ENCODE data around the gene KRTAP1-3. TPM values are rescaled to one million over a fixed set of nuclear protein-coding genes. Genes with fewer than 3 reads are reported as not detected.

The KRTAP1-3 gene
- total and polyA plus RNA-seq, 2 of the 4 experiments (the other 2 are of a cell fraction) = not detected

- Histone ChIP-seq H2AK9ac (replicated peaks; ENCODE audit: low read depth, low read length, poor library complexity) (no peak overlapping the region), H4K5ac (ENCODE audit: low read depth, low read length) (no peak overlapping the region), H3K14ac (replicated peaks; ENCODE audit: low read depth, low read length) (no peak overlapping the region), H4K8ac (ENCODE audit: low read depth in 2 of 2, low read length in 2 of 2) (peak overlapping the region in 1 of 2 experiments; percentile 34; a peak in 2 of 4 replicates), H2BK20ac (ENCODE audit: low read depth, low read length) (no peak overlapping the region), H4K20me1 (ENCODE audit: insufficient read depth, low read length) (no peaks in the 10 kb centered on the region), H3K79me1 (ENCODE audit: low read depth in 1 of 2, low read length in 2 of 2) (no peaks in the 10 kb centered on the region), H3K4me2 (ENCODE audit: low read depth, low read length) (no peak overlapping the region), H3K56ac (ENCODE audit: extremely low read depth, insufficient read depth, low read length) (no peak overlapping the region), H3K9ac (ENCODE audit: low read depth, low read length) (no peak overlapping the region), H3K36me3 (ENCODE audit: control insufficient read depth, insufficient read depth, low read length) (no peaks in the 10 kb centered on the region), H2BK5ac (ENCODE audit: low read depth, low read length, poor library complexity, severe bottlenecking) (no peak overlapping the region), H3K4me3 (ENCODE audit: insufficient read depth, low read depth, low read length) (no peak overlapping the region), H3K4ac (ENCODE audit: low read depth, low read length) (no peak overlapping the region), H3K27me3 (ENCODE audit: control insufficient read depth, insufficient read depth, low read length) (no peaks in the 10 kb centered on the region; the same call in 1 of the 2 replicates), H2AFZ (replicated peaks; ENCODE audit: low read length, poor library complexity) (no peak overlapping the region), H3K9me1 (ENCODE audit: insufficient read depth, low read length) (no peaks in the 10 kb centered on the region; the same call in 1 of the 2 replicates), H3K18ac (ENCODE audit: low read depth, low read length) (no peak overlapping the region), H4K91ac (ENCODE audit: insufficient read depth, low read depth, low read length) (no peak overlapping the region), H2BK15ac (ENCODE audit: low read depth, low read length) (0 out of 3 replicates have a peak overlapping the region, but pooled peaks have one; percentile 40), H3K4me1 (ENCODE audit: control insufficient read depth, insufficient read depth, low read length) (peaks cover 1% of the 10 kb centered on the region; the same call in 1 of the 2 replicates), H3K9me3 (ENCODE audit: control insufficient read depth, insufficient read depth, low read length) (no peaks in the 10 kb centered on the region), H2AK5ac (ENCODE audit: low read depth, low read length) (no peak overlapping the region), H2BK120ac (ENCODE audit: low read depth, low read length) (peak overlapping the region; percentile 18; the same call in 1 of the 2 replicates), H3K23ac (ENCODE audit: low read depth, low read length) (no peak overlapping the region), H3K27ac (ENCODE audit: insufficient read depth, low read length) (no peak overlapping the region)
- ATAC-seq (ENCODE audit: low read depth) = no peak
- in situ Hi-C loops (cut with MboI; ENCODE audit: low sequenced_read_pairs) (no loop called here), intact Hi-C loops (cut with micrococcal nuclease) (no loop called here), dilution Hi-C loops (cut with HindIII; ENCODE audit: low sequenced_read_pairs, unreplicated experiment) (no loop called here)
- BruUV-seq (replicated peaks) = no TSS peak
- CTCF ChIA-PET = no interaction called here
- DNase-seq = no peak
- no peak for TF ChIP-seq MAFK (IDR thresholded peaks at IDR 0.05; ENCODE audit: low read depth, low read length)
- TF ChIP-seq NFE2L2 (IDR thresholded peaks at IDR 0.05; ENCODE audit: low read depth, low read length) = no peak
- no peak for TF ChIP-seq CHD1 (IDR thresholded peaks at IDR 0.05; ENCODE audit: low read depth, low read length)
- no peak for TF ChIP-seq USF2 (IDR thresholded peaks at IDR 0.05; ENCODE audit: low read depth, low read length)
- TF ChIP-seq MAZ (IDR thresholded peaks at IDR 0.05; ENCODE audit: borderline replicate concordance, low read depth, low read length) = no peak
- POLR2A ChIA-PET (ENCODE audit: unreplicated experiment) = no interaction called here
- WGBS, 2 experiments (ENCODE audit: extremely low coverage in 2 of 2, insufficient read length in 1 of 2) = no CpG with 5 or more reads among the region's 3 CpGs
Measured at GRCh38 chr17:41013181-41013580, 21.5 kb downstream of the KRTAP1-3 start.

All from IMR-90 (cell line).